ENCODE results near the gene TMEM150B.

The TMEM150B gene, protein sequence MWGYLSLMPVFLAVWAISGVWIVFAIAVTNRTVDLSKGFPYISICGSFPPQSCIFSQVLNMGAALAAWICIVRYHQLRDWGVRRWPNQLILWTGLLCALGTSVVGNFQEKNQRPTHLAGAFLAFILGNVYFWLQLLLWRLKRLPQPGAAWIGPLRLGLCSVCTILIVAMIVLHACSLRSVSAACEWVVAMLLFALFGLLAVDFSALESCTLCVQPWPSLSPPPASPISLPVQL

DNA sequence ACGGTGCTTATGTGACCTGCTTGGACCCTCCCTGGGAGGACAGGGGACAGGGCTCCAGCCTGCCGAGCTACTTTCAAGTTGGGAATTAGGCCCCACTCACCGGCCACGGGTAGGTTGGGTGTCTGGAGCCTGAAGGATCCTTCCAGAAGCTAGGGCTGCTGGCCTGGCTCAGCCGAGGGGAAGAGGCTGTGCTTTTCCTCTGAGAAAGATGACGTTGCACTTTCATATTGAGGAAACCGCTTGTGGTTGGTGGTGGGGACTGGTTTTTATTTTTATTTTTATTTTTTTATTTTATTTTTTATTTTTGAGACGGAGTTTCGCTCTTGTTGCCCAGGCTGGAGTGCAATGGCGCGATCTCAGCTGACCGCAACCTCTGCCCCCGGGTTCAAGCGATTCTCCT, at the start of gene TMEM150B:
Gene TMEM150B, minus strand, starts transcription at position 170 of the 400 bp plus-strand sequence. CDS start 4,305 bp downstream, outside the sequence.
- DNase-seq (ENCODE audit: low spot score): no peak

DNA sequence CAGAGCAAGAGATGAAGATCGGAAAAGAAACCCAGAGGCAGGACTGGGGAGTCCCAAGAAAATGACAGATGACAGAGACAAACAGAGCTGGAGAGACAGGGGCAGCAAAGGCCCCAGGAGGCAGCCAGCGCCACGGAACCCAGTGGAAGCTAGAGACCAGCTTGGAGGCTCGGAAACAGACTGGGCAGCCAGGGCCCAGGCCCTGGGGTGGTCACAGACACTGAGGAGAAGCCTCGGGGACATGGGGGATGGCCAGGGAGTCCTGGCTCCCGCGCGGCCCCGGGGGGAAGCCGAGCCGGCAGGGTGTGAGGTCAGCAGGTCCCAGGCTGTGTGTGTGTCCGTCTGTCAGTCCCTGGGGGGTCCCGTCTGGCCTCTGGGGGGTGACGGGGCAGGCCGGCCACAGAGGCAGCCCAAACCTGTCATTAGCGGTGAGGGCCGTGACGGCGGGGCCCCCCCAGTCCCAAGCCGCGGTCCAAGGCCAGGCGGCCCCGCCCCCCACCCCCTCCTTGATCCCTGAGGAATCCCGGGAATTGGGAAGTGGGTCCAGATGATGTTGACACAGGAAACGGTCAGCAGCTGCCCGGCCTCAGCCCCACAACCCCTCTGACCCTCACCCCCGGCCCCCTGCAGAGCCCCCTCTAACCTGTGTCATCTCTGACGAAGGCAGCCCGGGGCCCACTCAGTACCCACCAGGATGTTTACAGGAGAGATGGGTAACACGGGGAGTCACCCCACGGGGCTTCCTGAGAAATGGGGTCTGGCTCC, 49.0 kb upstream of the TMEM150B start:
- DNase-seq (ENCODE audit: low spot score): no peak

DNA sequence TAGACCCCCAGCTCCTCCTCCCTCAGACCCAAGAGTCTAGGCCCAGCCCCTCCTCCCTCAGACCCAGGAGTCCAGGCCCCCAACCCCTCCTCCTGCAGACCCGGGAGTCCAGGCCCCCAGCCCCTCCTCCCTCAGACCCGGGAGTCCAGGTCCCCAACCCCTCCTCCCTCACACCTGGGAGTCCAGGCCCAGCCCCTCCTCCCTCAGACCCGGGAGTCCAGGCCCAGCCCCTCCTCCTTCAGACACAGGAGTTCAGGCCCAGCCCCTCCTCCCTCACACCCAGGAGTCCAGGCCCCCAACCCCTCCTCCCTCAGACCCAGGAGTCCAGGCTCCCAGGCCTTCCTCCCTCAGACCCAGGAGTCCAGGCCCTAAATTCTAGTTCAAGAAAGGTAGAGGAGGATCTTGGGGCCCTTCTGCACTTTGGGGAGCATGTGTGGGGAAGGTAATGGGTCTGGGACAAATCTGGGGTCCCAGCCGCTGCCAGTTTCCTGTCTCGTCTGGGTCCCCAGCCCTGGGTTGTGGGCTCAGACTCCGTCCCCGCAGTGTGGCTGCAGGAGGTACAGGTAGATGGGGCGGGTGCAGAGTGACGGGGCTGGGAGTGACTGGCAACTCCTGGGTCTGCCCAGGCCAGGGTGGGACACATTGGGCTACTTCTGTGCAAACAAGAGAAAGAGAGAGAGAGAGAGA, 48.3 kb upstream of the TMEM150B start:
- no peak for DNase-seq (ENCODE audit: low spot score)

DNA sequence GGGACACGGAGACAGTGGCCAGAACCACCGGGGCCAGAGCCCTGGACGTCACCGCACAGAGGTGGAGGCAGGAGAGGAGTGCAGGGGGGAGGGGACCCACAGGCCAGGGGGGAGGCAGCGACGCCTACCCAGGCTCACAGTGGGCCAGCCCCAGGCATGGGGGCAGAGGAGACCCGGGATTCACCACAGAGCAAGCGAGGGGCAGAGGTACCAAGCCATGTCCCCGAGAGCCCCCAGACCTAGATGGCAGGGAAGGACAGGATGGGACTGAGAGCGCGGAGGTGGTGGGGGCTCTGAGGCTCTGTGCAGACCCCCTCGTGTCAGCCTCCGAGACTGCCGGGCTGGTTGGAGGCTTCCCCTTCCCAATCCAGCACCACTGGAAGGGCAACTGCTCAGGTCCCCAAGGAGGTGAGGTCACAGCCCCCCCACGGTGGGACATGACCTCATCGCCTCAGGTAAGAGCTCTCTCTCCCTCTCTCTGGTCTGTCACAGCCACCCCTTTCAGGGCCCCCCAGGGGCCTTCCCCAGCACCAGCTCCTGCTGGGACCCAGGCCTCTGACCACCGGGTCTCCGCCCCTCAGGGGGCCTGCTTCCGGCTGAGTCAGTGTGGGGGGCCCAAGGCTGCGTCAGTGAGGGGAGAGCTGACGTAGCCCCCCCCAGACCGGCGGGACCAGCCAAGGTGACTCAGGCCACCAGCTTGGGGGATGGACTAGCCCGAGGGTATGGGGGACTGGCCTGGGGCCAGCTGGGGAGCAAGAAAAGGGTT, 47.4 kb upstream of the TMEM150B start:
- no peak for DNase-seq (ENCODE audit: low spot score)

DNA sequence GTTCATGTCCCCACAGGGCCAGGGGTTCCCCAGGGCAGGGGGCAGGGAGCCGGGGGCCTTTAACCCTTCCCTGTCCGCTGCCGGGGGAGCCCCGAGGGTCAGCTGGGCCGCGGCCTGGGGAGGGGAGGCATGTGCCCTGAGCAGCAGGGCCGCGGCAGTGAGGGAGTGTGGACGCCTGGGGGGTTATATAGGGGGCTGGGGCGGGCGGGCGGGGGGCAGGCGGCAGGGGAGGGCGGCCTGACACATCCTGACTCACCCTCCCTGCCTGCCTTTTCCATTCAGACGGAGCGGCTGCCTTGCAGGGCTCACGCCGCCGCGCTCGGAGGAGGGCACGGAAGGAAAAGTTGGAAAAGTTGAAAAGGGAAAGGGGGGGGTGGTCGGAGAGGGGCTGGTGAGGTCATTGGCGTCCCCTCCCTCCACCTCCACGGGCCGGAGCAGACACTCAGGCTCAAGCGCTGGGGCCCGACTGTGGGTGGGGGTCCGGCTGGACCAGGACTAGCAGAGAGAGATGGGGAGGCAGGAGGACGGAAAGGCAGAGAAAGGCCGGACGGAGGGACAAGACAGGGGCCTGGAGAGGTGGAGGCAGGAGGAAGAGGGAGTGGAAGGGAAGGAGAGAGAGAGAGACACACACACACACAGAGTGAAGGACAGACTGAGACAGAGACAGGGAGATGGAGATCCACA, 45.3 kb upstream of the TMEM150B start, which contains the start of gene IL11:
Gene IL11, minus strand, starts transcription at position 159 of the 684 bp plus-strand sequence. Its CDS starts 153 bp downstream, at position 6.
- DNase-seq (ENCODE audit: low spot score): no peak

DNA sequence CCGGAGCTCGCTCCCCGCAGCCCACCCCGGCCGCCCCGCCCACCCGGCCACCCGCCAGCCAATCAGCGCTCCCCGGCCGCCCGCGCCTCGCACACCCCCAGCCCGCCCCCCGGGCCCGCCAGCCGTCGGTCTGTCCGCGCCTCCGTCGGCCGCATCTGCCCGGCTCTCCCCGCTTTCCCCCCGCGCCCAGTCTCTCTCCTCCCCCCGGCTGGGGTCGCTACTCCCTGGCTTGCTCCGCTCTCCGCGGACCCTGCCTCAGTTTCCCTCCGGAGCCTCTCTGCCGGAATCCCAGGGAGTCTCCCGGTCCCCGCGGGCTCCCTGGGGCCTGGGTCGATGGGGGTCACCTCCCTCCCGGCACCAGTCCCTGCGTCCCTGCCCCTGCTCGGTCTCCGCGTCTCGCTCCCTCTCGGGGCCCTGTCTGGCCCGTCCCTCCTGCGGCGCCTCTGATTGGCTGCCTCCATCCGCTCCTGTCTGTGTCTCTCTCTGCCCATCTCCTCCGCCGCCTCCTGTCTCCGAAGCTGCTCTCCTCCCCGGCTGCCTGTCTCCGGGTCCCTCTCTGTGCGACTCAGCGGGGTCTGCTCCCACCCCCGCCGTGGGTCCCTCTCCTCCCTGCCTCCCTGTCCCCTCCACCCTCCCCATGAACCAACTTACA, 44.6 kb upstream of the TMEM150B start:
- DNase-seq (ENCODE audit: low spot score): no peak

DNA sequence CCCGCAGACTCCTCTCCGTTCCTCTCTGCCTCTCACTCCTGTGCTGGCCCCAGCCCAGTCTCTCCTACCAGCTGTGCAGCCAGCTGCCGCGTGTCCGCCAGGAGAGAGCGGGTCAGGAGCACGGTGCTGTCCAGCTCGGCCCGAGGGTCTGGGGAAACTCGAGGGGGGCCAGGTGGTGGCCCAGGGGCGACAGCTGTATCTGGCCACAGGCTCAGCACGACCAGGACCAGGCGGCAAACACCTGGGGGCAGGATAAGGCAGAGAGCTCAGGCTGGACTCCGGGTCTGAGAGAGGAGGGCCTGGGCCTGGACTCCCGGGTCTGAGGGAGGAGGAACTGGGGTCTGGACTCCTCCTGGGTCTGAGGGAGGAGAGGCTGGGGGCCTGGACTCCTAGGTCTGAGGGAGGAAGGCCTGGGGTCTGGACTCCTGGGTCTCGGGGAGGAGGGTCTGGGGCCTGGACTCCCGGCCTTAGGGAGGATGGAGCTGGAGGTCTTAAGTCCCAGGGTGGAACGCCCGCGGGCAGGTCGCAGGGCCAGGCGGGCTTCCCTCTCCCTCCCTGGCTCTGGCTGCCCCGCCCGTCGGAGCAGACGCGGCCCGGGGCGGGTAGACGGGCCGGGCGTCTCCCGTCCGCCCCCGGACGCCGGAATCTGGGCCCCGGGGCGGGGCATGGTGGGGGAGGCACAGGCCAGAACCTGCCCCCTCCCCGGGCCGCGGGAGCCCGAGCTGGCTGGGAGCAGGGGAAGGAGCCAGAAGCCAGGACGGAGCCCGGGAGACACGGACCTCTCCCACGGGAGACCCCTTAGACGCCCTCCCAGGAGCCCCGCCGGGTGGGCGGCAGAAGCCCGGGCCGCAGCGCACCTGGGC, 43.8 kb upstream of the TMEM150B start:
- no peak for DNase-seq (ENCODE audit: low spot score)

DNA sequence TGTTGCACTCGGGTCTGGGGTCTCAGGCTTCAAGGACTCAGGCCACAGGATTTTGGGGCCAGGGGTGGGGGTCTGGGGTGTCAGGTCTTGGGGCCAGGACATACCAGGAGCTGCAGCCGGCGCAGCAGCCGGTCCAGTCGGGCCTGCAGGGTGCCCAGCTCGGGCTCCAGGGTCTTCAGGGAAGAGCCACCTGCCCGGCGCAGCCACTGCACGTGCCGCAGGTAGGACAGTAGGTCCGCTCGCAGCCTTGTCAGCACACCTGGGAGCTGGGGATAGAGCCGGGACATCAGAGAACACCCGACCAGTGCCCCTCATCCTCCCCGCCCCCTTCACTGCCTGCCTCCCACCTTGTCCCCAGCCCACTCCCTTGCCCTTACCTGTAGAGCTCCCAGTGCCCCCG, 43.0 kb upstream of the TMEM150B start:
- no peak for DNase-seq (ENCODE audit: low spot score)

DNA sequence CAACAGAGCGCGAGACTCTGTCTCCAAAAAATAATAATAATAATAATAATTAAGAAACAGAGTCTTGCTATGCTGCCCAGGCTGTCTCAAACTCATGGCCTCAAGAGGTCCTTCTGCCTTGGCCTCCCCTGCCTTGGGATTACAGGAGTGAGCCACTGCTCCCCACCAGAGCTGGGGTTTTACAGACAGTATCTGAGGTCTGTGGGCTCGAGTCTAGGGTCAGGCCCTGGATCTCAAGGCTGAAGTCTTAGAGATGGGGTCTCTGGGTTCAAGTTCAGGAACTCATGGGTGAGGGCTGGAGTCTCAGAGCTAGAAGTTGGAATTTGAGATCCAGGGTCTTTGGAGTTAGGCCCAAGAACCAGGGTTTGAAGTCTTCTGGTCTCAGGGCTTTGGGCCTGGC, 41.6 kb upstream of the TMEM150B start:
- no peak for DNase-seq (ENCODE audit: low spot score)

DNA sequence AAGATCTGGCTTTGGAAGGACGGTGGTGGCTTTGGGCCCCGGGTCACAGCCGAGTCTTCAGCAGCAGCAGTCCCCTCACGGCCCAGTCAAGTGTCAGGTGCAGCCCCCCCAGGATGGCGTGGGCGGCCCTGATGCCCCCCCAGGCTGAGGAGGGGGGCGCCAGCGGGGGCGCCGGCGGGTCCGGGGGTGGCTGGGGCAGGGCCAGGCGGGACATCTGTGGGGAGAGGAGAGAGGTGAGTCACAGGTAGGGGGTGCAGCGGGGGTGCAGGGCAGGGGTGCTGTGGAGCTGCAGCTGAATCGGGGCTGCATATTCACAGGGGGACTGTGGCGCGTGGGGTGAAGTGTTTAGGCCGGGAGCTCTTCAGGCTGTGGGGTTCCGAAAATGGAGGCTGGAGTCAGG, 40.8 kb upstream of the TMEM150B start:
- DNase-seq (ENCODE audit: low spot score): no peak

DNA sequence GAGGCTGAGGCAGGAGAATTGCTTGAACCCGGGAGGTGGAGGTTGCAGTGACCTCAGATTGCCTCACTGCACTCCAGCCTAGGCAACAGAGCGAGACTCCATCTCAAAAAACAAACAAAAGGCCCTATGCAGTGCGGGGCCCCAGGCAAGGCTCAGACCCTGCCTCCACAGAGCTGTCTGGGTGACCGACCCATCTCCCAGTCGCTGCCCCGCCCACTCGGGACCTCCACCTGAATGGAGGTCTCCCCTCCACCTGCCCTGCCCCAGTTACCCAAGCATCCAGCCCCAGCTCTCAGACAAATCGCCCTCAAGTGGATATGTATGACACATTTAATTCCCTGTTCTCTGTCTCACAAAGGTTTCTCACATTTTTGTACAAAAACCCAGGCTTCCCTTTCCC, 40.1 kb upstream of the TMEM150B start:
- no peak for DNase-seq (ENCODE audit: low spot score)

DNA sequence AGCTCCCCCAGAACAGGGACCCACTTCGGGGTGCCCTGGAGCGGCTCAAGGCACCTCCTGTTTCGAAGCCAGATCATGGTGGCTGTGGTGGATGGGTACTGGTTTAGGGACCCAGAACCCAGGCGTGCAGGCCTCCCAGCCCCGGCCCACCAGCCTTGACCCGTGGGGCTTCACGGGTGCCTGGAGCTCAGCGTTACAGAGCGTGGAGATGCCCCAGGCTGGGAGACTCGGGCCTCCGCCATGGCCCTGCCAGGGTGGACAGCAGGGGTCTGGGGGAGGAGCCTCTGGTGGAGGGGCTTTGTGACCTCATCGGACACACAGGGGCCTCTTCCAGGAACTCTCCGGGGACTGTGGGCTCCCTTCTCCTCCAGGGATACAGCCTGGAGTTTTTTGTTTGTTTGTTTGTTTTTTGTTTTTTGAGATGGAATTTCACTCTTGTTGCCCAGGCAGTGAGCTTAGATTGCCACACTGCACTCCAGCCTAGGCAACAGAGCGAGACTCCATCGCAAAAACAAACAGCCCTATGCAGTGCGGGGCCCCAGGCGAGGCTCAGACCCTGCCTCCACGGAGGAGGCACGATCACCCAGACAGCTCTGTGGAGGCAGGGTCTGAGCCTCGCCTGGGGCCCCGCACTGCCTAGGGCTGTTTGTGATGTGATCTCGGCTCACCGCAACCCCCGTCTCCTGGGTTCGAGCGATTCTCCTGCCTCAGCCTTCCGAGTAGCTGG, 38.0 kb upstream of the TMEM150B start, which contains the start of gene GARIN5B:
Gene GARIN5B, minus strand, starts transcription at position 271 of the 727 bp plus-strand sequence. Its CDS starts 194 bp downstream, at position 77.
- no peak for DNase-seq (ENCODE audit: low spot score)

DNA sequence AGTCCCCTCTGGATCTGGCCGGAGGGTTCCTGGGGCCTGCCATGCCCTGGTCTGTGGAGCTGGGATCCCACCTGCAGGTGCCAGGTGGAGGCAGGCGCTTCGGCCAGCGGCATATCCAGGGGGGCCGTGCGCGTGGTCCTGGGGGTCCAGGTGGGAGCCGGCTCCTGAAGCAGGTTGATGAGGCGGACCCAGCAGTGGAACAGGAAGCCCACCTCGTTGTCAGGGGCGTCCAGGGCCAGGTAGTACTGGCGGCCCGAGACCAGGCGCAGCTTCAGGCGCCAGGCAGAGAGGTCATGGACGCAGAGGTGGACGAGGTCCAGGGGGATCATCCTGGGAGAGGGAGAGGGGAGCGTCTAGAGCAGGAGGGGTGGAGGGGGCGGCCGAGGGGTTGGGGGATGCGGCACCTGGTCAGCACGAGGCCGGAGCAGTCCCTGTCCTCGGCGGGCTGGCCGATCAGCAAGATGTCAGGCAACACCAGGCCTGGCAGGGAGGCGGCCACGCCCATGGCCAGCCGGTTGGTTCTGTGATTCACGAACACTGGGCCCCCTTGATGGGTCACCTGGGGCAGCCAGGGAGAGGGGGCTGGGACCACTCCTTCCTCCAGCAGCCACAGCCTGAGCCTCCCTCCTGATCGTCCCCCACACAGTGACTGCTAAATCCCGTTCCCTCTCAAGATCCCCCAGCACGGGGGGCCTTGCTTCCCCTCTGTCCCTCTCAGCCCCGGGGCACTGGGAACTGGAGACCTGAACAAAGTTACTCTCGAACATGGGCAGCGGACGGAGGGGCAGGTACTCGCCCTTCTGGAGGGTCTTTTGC, 37.2 kb upstream of the TMEM150B start:
- DNase-seq (ENCODE audit: low spot score): no peak

DNA sequence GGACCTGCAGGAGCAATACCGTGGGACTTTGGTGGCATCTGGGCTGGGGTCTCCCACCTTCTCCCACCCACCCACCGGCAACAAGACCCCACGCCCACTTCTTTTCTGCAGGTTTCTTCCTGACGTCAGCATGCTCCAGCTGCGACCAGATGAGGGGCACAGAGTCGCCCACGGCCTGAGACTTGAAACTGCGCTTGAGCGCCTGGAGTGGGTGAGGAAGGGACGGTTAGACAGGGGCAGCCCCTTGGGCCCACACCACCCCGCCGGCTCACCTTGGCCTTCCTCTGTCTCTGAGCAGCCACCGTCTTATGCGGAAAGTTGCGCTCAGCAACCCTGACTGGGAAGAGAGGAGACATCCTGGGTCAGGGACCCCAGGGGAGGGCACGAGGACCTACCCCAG, 35.8 kb upstream of the TMEM150B start:
- no peak for DNase-seq (ENCODE audit: low spot score)

DNA sequence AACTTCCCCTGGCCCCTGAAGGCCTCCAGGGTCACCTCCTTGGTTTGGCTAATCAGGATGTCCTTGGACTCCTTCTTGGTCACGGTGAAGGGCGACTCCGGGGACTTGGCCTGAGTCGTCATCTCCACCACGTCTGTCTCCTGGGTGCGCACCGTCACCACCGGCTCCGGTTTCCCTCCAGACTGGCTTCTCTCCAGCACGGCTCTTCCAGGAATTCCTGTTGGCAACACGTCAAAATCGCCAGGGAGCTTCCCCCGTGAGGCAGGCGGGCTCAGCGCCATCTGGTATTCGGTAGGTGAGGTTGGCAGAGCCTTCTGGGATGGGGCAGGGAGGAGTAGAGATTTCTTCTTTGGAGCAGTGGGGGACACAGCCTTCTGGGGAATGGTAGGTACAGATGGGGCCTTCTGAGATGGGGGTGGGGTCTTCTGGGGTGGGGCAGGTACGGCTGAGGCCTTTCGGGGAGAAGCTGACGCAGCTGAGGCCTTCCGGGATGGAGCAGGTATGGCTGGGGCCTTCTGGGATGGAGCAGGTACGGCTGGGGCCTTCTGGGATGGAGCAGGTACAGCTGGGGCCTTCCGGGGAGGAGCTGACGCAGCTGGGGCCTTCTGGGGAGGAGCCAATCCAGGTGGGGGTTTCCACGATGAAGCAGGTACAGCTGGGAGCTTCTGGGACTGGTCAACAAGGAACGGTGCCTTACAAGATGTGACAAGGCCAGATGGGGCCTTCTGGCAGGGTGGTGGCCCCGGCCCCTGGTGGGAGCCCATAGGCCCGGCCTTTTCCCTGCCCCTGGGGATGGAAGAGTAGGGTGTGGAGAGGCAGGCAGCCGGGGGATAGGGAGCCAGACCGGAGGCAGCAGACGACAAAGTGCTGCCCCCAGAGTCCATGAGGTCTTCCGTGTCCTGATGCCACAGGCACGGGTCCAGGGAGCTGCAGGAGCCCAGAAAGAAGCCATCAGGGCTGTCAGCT, 34.1 kb upstream of the TMEM150B start:
- DNase-seq (ENCODE audit: low spot score): no peak

DNA sequence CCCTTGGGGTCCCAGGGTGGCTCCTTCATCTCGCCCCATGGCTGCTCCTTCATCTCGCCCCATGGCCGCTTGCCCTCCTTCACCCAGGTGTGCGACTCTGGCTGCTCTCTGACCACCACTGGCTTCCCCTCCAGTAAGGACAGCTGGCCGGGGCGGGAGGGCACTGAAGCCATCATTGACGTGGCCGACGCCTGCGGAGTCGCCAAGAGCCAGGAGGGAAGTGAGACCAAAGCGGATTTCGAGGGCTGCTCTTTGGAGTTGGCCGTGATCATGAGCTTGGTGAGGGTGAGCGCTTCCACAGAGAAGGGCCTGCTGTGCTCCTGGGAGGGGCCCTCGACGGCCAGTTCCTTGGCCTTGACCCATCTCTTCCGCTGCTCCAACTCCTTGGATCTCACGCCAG, 33.4 kb upstream of the TMEM150B start:
- DNase-seq (ENCODE audit: low spot score): no peak

DNA sequence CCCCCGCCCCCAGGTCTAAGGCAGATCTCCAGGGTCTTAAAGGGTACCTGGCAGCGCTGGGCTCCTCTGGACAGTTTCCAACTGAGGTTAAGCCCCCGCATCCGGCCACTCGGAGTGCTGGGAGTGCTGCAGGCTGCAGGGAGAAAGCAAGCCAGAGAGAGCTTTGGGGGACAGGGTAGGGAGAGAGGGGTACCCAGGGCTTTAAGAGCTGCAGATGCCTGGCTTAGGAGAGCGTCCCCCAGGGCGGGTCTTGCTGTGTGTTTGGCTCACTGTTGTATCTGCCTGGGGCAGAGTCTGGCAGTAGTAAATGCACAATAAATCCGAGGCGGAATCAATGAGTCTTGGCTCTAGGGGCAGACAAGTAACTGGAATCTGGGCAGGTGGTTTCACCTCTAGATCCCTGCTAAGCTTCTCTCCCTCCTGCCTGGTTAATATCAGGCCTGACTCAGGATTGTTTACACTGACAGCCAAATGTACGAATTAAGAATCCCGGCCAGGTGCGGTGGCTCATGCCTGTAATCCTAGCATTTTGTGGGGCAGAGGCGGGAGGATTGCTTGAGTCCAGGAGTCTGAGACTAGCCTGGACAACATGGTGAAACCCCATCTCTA, 30.2 kb upstream of the TMEM150B start:
- no peak for DNase-seq (ENCODE audit: low spot score)

All from CD4-positive, alpha-beta T cell treated with Interleukin-6 at 100 ng/mL for 8 hours (primary cell).